Measurements from ENCODE around the gene SCUBE2. TPM values are rescaled to one million over a fixed set of nuclear protein-coding genes. Genes with fewer than 3 reads are reported as not detected.

Gene SCUBE2
- total and polyA plus RNA-seq, 2 of the 4 experiments (the other 2 are of a cell fraction) = 0.43 to 0.72 TPM

DNA sequence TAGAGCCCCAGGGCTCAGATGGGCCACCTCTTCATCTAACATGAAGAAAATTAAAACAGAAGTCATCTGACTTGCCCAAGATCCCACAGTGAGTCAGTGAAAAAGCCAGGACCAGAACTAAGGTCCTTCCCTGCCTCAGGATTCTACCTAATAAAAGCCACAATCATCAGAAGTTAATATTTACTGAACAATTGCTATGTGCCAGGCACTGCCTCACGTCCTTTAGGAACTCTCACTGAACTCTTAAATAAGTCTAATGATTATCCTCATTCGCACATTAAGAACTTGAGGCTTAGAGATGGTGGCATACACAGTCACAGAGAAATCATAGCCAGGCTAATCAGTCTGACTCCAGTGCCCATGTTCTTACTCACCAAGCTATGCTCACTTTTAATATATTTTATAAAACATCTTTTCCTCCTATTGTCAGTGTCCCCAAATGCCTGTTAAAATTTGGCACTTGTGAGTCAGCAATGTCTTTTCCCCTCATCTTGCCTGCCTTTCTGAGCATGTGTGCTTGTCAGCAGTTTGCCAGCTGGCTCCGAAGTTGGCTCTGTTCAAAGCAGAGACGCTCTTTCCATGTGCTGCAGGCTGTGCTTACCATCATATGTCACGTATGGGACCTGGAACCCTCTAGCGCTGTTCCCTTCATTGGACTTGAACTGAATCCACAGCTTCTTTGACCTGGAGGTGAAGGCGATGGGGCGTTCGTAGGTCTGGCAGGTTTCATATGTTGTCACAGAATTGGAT lies 66.1 kb downstream of the SCUBE2 start:
- ChIA-PET CTCF (interaction anchor here (1.8 kb wide), 1 partner anchor 112 kb away, joined by 6 read pairs; no protein-coding TSS in a partner anchor), POLR2A (ENCODE audit: unreplicated experiment) (no interaction called here)
- Histone ChIP-seq H3K27ac (ENCODE audit: insufficient read depth, low read length) (no peak overlapping the region), H3K9me3 (ENCODE audit: control insufficient read depth, insufficient read depth, low read length) (no peaks in the 10 kb centered on the region), H3K27me3 (ENCODE audit: control insufficient read depth, insufficient read depth, low read length) (peaks cover 2% of the 10 kb centered on the region; the same call in 1 of the 2 replicates), H3K4me2 (ENCODE audit: low read depth, low read length) (no peak overlapping the region), H4K5ac (ENCODE audit: low read depth, low read length) (no peak overlapping the region), H2BK5ac (ENCODE audit: low read depth, low read length, poor library complexity, severe bottlenecking) (no peak overlapping the region), H3K4ac (ENCODE audit: low read depth, low read length) (no peak overlapping the region), H3K79me1 (ENCODE audit: low read depth in 1 of 2, low read length in 2 of 2) (no peaks in the 10 kb centered on the region), H2BK15ac (ENCODE audit: low read depth, low read length) (no peak overlapping the region), H3K9ac (ENCODE audit: low read depth, low read length) (no peak overlapping the region), H2AK9ac (replicated peaks; ENCODE audit: low read depth, low read length, poor library complexity) (no peak overlapping the region), H3K4me1 (ENCODE audit: control insufficient read depth, insufficient read depth, low read length) (no peaks in the 10 kb centered on the region), H2AFZ (replicated peaks; ENCODE audit: low read length, poor library complexity) (no peak overlapping the region), H2BK120ac (ENCODE audit: low read depth, low read length) (no peak overlapping the region), H4K91ac (ENCODE audit: insufficient read depth, low read depth, low read length) (no peak overlapping the region), H4K8ac (ENCODE audit: low read depth in 2 of 2, low read length in 2 of 2) (no peak overlapping the region), H4K20me1 (ENCODE audit: insufficient read depth, low read length) (no peaks in the 10 kb centered on the region), H3K4me3 (ENCODE audit: insufficient read depth, low read depth, low read length) (no peak overlapping the region), H2BK20ac (ENCODE audit: low read depth, low read length) (no peak overlapping the region), H3K36me3 (ENCODE audit: control insufficient read depth, insufficient read depth, low read length) (no peaks in the 10 kb centered on the region), H3K56ac (ENCODE audit: extremely low read depth, insufficient read depth, low read length) (no peak overlapping the region), H3K9me1 (ENCODE audit: insufficient read depth, low read length) (no peaks in the 10 kb centered on the region; the same call in 1 of the 2 replicates), H2AK5ac (ENCODE audit: low read depth, low read length) (no peak overlapping the region), H3K18ac (ENCODE audit: low read depth, low read length) (no peak overlapping the region), H3K14ac (replicated peaks; ENCODE audit: low read depth, low read length) (no peak overlapping the region), H3K23ac (ENCODE audit: low read depth, low read length) (no peak overlapping the region)
- no peak for ATAC-seq (ENCODE audit: low read depth)
- dilution Hi-C loops (cut with HindIII; ENCODE audit: low sequenced_read_pairs, unreplicated experiment) (no loop called here), intact Hi-C loops (cut with micrococcal nuclease) (loop anchor here (5.0 kb wide), 1 partner anchor 52 kb away; no protein-coding TSS in a partner anchor), in situ Hi-C loops (cut with MboI; ENCODE audit: low sequenced_read_pairs) (no loop called here)
- 57% methylated on average over 2 of the region's 9 CpGs; no CpG with 5 or more reads in 1 of the 2 experiments for WGBS, 2 experiments (ENCODE audit: extremely low coverage in 2 of 2, insufficient read length in 1 of 2)
- BruUV-seq (replicated peaks) = no TSS peak
- DNase-seq = no peak
- no peak for TF ChIP-seq RFX5 (IDR thresholded peaks at IDR 0.05; ENCODE audit: low read depth, low read length)
- no peak for TF ChIP-seq POLR2A (IDR thresholded peaks at IDR 0.05; ENCODE audit: low read depth, low read length)
- no peak for TF ChIP-seq MAFK (IDR thresholded peaks at IDR 0.05; ENCODE audit: low read depth, low read length)
- TF ChIP-seq FOS (IDR thresholded peaks at IDR 0.05; ENCODE audit: low read depth, low read length) = no peak
- no peak for TF ChIP-seq BHLHE40 (IDR thresholded peaks at IDR 0.05; ENCODE audit: low read depth, low read length)
- TF ChIP-seq RCOR1 (IDR thresholded peaks at IDR 0.05; ENCODE audit: insufficient replicate concordance, low read length) = no peak
- TF ChIP-seq SMC3 (IDR thresholded peaks at IDR 0.05; ENCODE audit: low read depth, low read length) = no peak
- no peak for TF ChIP-seq CEBPB (IDR thresholded peaks at IDR 0.05; ENCODE audit: low read depth, low read length)
- TF ChIP-seq RAD21 (IDR thresholded peaks at IDR 0.05; ENCODE audit: low read length) = no peak
- TF ChIP-seq CHD1 (IDR thresholded peaks at IDR 0.05; ENCODE audit: low read depth, low read length) = no peak
- TF ChIP-seq MAZ (IDR thresholded peaks at IDR 0.05; ENCODE audit: borderline replicate concordance, low read depth, low read length) = no peak
- TF ChIP-seq USF2 (IDR thresholded peaks at IDR 0.05; ENCODE audit: low read depth, low read length) = no peak
- TF ChIP-seq NFE2L2 (IDR thresholded peaks at IDR 0.05; ENCODE audit: low read depth, low read length) = no peak
- TF ChIP-seq ELK1 (IDR thresholded peaks at IDR 0.05; ENCODE audit: borderline replicate concordance, low read depth, low read length) = no peak

Data from IMR-90 (cell line).